B cell (primary cell): ENCODE measurements around the gene CHKB.
A peak's percentile ranks its signal among the peaks of the same experiment; 100 is the strongest.

Experiments used
- EZH2 ChIP-seq: IDR thresholded peaks from 2 replicates; pipeline ENCODE4 v1.6.1; 2012; ENCODE audit warnings: borderline replicate concordance, low read depth, mild to moderate bottlenecking, moderate library complexity, low read length; ENCODE audit not compliant: insufficient read depth, poor library complexity, severe bottlenecking
- TF ChIP-seq, protein P1 (sequence below): fragments of 200-600 bp; IDR thresholded peaks from one replicate; pipeline ENCODE4 v1.8.0; 2022; ENCODE audit warnings: antibody characterized with exemption, mild to moderate bottlenecking

DNA sequence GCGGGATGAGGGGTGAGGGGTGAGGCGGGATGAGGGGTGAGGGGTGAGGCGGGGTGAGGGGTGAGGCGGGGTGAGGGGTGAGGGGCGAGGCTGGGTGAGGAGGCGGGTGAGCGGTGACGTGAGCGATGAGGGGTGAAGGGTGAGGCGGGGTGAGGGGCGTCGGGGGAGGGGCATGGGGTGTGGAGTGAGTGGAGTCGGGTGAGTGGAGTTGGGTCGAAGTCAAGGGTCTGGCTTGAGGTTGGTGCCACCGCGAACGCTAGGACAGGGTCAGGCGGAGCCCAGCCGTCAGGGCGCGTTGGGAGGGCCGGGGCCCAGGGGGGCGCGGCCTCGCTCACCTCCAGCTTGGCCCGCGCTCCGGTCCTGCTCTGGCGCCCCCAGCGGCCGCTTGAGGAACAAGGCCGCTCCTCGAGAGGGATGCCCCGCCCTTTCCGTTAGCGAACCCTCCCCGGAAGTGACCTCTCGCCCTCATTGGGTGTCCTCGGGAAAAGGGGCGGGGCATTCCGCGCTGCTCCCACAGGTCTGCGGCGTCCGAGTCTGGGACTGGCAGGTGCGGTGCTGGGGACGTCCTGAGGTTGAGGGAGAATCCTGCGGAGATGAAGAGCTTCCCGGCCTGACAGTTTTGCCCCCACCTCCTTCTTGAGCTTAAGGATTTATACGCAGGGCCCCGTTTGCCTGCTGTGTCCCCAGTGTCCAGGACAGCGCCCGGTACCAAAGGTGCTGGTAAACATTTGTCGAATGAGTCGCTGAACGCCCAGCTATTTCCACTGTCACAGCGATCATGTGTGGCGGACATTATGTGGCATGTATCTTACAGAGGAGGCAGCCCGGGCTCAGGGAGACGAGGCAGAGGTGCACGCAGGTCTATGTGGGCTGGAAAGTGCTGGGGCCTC, 19.9 kb downstream of the CHKB start, which contains the start of gene SYCE3:
- TF ChIP-seq, protein P1, sequence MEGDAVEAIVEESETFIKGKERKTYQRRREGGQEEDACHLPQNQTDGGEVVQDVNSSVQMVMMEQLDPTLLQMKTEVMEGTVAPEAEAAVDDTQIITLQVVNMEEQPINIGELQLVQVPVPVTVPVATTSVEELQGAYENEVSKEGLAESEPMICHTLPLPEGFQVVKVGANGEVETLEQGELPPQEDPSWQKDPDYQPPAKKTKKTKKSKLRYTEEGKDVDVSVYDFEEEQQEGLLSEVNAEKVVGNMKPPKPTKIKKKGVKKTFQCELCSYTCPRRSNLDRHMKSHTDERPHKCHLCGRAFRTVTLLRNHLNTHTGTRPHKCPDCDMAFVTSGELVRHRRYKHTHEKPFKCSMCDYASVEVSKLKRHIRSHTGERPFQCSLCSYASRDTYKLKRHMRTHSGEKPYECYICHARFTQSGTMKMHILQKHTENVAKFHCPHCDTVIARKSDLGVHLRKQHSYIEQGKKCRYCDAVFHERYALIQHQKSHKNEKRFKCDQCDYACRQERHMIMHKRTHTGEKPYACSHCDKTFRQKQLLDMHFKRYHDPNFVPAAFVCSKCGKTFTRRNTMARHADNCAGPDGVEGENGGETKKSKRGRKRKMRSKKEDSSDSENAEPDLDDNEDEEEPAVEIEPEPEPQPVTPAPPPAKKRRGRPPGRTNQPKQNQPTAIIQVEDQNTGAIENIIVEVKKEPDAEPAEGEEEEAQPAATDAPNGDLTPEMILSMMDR: peak; percentile 89
- no peak for TF ChIP-seq EZH2
